ENCODE data around the gene CCT5.

- no peak for TF ChIP-seq CTCF (conservative IDR thresholded peaks at IDR 0.05; ENCODE audit: low read depth, low read length)
- TF ChIP-seq EZH2 (IDR thresholded peaks at IDR 0.05; ENCODE audit: borderline replicate concordance, low read depth, low read length, poor library complexity, severe bottlenecking) = no peak
Measured at GRCh38 chr5:10243660-10244240, 6.3 kb upstream of the CCT5 start.
